Pancreas (tissue), 10 donors: ENCODE data around the gene NCMAP. TPM values are rescaled to one million over a fixed set of nuclear protein-coding genes. Genes with fewer than 3 reads are reported as not detected.

Source experiments
- ATAC-seq, 4 donors: fragments of 200-7000 bp; cut with Tn5 transposase; one replicate each; pipeline versions ENCODE4 v1.8.0 to v1.9.1; 2020; ENCODE audit warnings: mild to moderate bottlenecking in 4 of 4, moderate library complexity in 4 of 4
- DNase-seq, 6 donors: peaks; one replicate each; pipeline ENCODE4 v3.0.0-alpha.2; 2020
- FAIRE-seq: peaks from 2 replicates; lab custom pipeline; 2012; peaks lifted over from hg19 to GRCh38; lab: Jason Lieb, UNC
- H3K27ac ChIP-seq, 4 donors: fragments of 200-600 bp; sonication (generic); 1 replicate in 3 of 4; 2 replicates in 1 of 4; pipeline versions ENCODE4 v1.5.0 to v1.8.0; 2020
- H3K27me3 ChIP-seq, 4 donors: fragments of 200-600 bp; one replicate each; pipeline ENCODE4 v1.8.0; 2021
- H3K36me3 ChIP-seq, 3 donors: fragments of 200-600 bp; sonication (generic) in 1 of 3; one replicate each; pipeline versions ENCODE4 v1.5.0 to v1.8.0; 2020 to 2021
- H3K4me1 ChIP-seq, 3 donors: fragments of 200-600 bp; one replicate each; pipeline ENCODE4 v1.8.0; 2021
- H3K4me3 ChIP-seq, 4 donors: fragments of 200-600 bp; sonication (generic) in 2 of 4; one replicate each; pipeline versions ENCODE4 v1.5.0 to v1.8.0; 2020 to 2021
- H3K9me3 ChIP-seq, 4 donors: fragments of 200-600 bp; one replicate each; pipeline ENCODE4 v1.8.0; 2021
- WGBS, 2 donors: extraction: QIAGEN DNeasy Blood & Tissue Kit; methylation state at CpG; one replicate each; pipeline ENCODE4 v1.1.7; 2013; 5-methylcytosine and 5-hydroxymethylcytosine counted together
- intact Hi-C, 3 donors: fragments of 100-400 bp; cut with DNase I; formaldehyde crosslinking; loops; one replicate each; pipeline versions ENCODE4 v1.11.1 to v1.14.2; 2022
- polyA plus RNA-seq, 2 donors: library from polyadenylated mRNA; stranded (reverse); fragments of 200-250 nt; gene quantifications; one replicate each; pipeline ENCODE4 v1.2.3, GENCODE V29; 2013
- total RNA-seq, 6 donors: library from RNA; stranded (reverse); fragmentation: NEBNext Ultra II Directional in 4 of 6; extraction: Animal tissue kit (Norgen Biotek cat#: 25700) in 4 of 6; gene quantifications; one replicate each; pipeline versions ENCODE4 v1.2.1 to v1.2.4, GENCODE V29; 2021 to 2023
- TF ChIP-seq, protein P1 (sequence below), 4 donors: fragments of 200-600 bp; sonication (generic) in 3 of 4; IDR thresholded peaks; one replicate each; pipeline versions ENCODE4 v1.5.0 to v1.8.0; 2021; ENCODE audit warnings: antibody characterized with exemption in 4 of 4
- donor health status: healthy with polysubstance abuse.
- donor health status: DM: no; HTN: no; CAD: no; lungs with moderate emphysema.
- donor health status: DM: no; HTN: no; CAD: no.
- donor health status: control.
- donor health status: control.
- donor health status: Bipolar disorder and iron deficiency.
- donor health status: DM: yes; HTN: yes; CAD: no.
- donor health status: DM: no; HTN: no; CAD: no.
- donor health status: DM: no; HTN: no; CAD: no.
- donor health status: DM: yes; HTN: yes; CAD: no.

NCMAP gene
- total and polyA plus RNA-seq, 8 donors = 6.3 to 24.7 (median 9.6) TPM

DNA sequence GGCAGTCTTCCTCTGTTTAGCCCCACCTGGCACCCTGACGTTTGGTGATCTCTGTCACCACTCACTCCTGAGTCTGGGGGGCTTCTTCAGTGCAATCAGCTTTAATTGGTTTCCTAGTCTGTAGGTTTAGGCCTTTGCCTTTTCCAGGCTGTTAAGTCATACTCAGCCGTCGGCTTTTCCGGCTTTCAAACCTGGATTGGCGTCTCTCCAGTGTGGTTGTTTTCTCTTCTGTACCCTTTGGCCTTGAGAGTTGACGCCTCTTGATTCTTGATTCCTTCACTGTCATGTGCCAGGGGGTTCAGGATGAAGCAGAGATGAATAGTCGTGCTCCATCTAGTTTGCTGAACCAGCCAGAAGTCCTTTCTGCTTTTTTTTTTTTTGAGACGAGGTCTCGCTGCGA is 24.9 kb downstream of the NCMAP start:
- 54 to 57% methylated on average over 10 of the region's 10 CpGs for WGBS, 2 donors

DNA sequence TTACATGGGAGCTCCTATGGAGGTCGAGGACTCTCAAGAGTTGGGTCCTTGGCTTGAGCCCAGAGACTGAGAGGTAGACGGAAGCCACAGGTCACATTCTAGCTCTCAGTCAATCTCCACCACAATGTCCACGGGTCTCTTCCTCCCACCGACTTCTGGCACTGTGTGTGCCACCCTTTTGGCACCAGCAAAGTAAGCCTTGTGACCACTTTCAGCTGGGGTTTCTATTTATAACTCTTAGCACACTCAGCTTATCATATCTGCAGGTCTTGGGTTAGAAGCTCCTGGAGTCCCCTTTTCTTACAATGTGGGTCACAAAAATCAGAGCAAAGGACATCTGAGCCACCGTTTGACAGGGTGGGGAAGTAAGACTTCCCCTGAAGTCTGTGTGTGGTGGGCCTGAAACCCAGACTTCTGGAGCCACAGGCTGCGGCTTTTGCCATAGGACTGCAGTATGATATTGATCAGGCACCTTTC is 28.3 kb downstream of the NCMAP start:
- intact Hi-C loops = no loop called here
- Histone ChIP-seq H3K4me1 (peaks cover 0 to 6% (median 5%) of the 10 kb centered on the region in 3 donors), H3K27me3 (no peaks in the 10 kb centered on the region), H3K27ac (peak overlapping the region in 1 of 4 donors; percentile 22), H3K36me3 (no peaks in the 10 kb centered on the region), H3K4me3 (no peak overlapping the region), H3K9me3 (no peaks in the 10 kb centered on the region)
- DNase-seq (no peak), ATAC-seq (peak; percentile 33 to 78 (median 56)), FAIRE-seq (no peak)
- TF ChIP-seq, protein P1, sequence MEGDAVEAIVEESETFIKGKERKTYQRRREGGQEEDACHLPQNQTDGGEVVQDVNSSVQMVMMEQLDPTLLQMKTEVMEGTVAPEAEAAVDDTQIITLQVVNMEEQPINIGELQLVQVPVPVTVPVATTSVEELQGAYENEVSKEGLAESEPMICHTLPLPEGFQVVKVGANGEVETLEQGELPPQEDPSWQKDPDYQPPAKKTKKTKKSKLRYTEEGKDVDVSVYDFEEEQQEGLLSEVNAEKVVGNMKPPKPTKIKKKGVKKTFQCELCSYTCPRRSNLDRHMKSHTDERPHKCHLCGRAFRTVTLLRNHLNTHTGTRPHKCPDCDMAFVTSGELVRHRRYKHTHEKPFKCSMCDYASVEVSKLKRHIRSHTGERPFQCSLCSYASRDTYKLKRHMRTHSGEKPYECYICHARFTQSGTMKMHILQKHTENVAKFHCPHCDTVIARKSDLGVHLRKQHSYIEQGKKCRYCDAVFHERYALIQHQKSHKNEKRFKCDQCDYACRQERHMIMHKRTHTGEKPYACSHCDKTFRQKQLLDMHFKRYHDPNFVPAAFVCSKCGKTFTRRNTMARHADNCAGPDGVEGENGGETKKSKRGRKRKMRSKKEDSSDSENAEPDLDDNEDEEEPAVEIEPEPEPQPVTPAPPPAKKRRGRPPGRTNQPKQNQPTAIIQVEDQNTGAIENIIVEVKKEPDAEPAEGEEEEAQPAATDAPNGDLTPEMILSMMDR (IDR thresholded peaks at IDR 0.05) = no peak
- WGBS, 2 donors = 24 to 31% methylated on average over 6 of the region's 6 CpGs

More for the DNA sequence above, 24.9 kb downstream of the NCMAP start:
- Histone ChIP-seq H3K4me3 (no peak overlapping the region), H3K27ac (no peak overlapping the region), H3K9me3 (no peaks in the 10 kb centered on the region), H3K27me3 (no peaks in the 10 kb centered on the region), H3K4me1 (peaks cover 0 to 5% (median 0%) of the 10 kb centered on the region in 3 donors), H3K36me3 (no peaks in the 10 kb centered on the region)
- TF ChIP-seq, protein P1 (IDR thresholded peaks at IDR 0.05) = no peak
- intact Hi-C loops = no loop called here
- FAIRE-seq = no peak
- DNase-seq = no peak
- no peak for ATAC-seq

- Histone ChIP-seq H3K9me3 (no peaks in the 10 kb centered on the region), H3K36me3 (no peaks in the 10 kb centered on the region), H3K4me1 (peaks cover 0 to 6% (median 5%) of the 10 kb centered on the region in 3 donors), H3K27me3 (no peaks in the 10 kb centered on the region), H3K27ac (no peak overlapping the region), H3K4me3 (no peak overlapping the region)
- intact Hi-C loops = no loop called here
- no peak for FAIRE-seq
- TF ChIP-seq, protein P1 (IDR thresholded peaks at IDR 0.05) = no peak
- ATAC-seq = no peak
- WGBS, 2 donors = 86 to 94% methylated on average over 10 of the region's 10 CpGs
- no peak for DNase-seq
These were observed 30.2 kb downstream of the NCMAP start for GRCh38 chr1:24586119-24586518.

GRCh38 chr1:24586970-24587820 is 31.3 kb downstream of the NCMAP start:
- H3K4me3 ChIP-seq = no peak overlapping the region
- peak overlapping the region in 1 of 4 donors; percentile 34 for H3K27ac ChIP-seq
- H3K36me3 ChIP-seq = no peaks in the 10 kb centered on the region
- H3K4me1 ChIP-seq = peaks cover 0 to 6% (median 5%) of the 10 kb centered on the region in 3 donors
- ATAC-seq = peak; percentile 60 to 93 (median 88)
- peak; percentile 66 for FAIRE-seq
- DNase-seq = peak in 3 of 6 donors; percentile 32 to 56 (median 35)
- intact Hi-C loops = no loop called here
- no peaks in the 10 kb centered on the region for H3K9me3 ChIP-seq
- TF ChIP-seq, protein P1 (IDR thresholded peaks at IDR 0.05) = peak; percentile 54 to 76 (median 65)
- 29 to 32% methylated on average over 9 of the region's 9 CpGs for WGBS, 2 donors
- no peaks in the 10 kb centered on the region for H3K27me3 ChIP-seq
